GM19467 (cell line): ENCODE data around the gene MACROH2A1.

Source experiments
- ATAC-seq: cut with Tn5 transposase; IDR thresholded peaks from one replicate; pipeline ENCODE4 v1.9.1; 2021; ENCODE audit warnings: mild to moderate bottlenecking, moderate library complexity; ENCODE audit not compliant: unreplicated experiment

Gene MACROH2A1

GRCh38 chr5:135289651-135290050, 109.4 kb downstream of the MACROH2A1 start:
- ATAC-seq = no peak

- ATAC-seq = no peak
Observed at GRCh38 chr5:135287551-135287950, 111.5 kb downstream of the MACROH2A1 start.
